ENCODE measurements around the gene TPCN1. TPM values are rescaled to one million over a fixed set of nuclear protein-coding genes. Genes with fewer than 3 reads are reported as not detected.

The TPCN1 gene
- total RNA-seq, 1 experiment from 2014 or later = 13.5 TPM

DNA sequence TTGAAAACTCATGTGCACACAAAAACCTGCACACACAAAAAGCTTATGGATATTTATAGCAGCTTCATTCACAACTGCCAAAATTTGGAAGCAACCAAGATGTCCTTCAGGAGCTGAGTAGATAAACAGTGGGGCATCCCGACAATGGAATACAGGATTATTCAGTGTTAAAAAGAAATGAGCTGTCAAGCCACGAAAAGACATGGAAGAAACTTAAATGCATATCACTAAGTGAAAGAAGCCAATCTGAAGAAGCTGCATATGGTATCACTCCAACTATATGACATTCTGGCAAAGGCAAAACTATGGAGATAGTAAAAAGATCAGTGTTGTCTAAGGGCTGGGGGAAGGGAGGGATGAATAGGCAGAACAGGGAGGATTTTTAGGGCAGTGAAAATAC lies 5.2 kb upstream of the TPCN1 start:
- H3K56ac ChIP-seq (ENCODE audit: insufficient read length, low read depth, low read length) = no peak overlapping the region
- H2AK5ac ChIP-seq (ENCODE audit: insufficient read length, low read length) = no peak overlapping the region
- Mint-ChIP-seq H3K27me3 (ENCODE audit: low read depth) (no peaks in the 10 kb centered on the region), H3K36me3 (ENCODE audit: insufficient read depth in 1 of 3, low read depth in 3 of 3) (no peaks in the 10 kb centered on the region; a peak in 1 of 7 replicates), H3K9me3 (no peaks in the 10 kb centered on the region), H3K4me1 (peaks cover 6 to 9% of the 10 kb centered on the region in 2 experiments; a peak in 3 of 4 replicates), H3K27ac (no peak overlapping the region), H3K4me3 (no peak overlapping the region)
- no peaks in the 10 kb centered on the region for H3K79me1 ChIP-seq (ENCODE audit: insufficient read depth, low read depth, low read length, poor library complexity, severe bottlenecking)
- TF ChIP-seq, protein P1, sequence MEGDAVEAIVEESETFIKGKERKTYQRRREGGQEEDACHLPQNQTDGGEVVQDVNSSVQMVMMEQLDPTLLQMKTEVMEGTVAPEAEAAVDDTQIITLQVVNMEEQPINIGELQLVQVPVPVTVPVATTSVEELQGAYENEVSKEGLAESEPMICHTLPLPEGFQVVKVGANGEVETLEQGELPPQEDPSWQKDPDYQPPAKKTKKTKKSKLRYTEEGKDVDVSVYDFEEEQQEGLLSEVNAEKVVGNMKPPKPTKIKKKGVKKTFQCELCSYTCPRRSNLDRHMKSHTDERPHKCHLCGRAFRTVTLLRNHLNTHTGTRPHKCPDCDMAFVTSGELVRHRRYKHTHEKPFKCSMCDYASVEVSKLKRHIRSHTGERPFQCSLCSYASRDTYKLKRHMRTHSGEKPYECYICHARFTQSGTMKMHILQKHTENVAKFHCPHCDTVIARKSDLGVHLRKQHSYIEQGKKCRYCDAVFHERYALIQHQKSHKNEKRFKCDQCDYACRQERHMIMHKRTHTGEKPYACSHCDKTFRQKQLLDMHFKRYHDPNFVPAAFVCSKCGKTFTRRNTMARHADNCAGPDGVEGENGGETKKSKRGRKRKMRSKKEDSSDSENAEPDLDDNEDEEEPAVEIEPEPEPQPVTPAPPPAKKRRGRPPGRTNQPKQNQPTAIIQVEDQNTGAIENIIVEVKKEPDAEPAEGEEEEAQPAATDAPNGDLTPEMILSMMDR (conservative IDR thresholded peaks at IDR 0.05) = no peak
- H2BK5ac ChIP-seq (ENCODE audit: insufficient read length, low read length) = no peak overlapping the region
- H3K23ac ChIP-seq (ENCODE audit: insufficient read length, low read depth, low read length) = no peak overlapping the region
- DNase-seq = no peak
- H3K9ac ChIP-seq (ENCODE audit: extremely low read depth, insufficient read length, low read length) = no peak overlapping the region
- H4K91ac ChIP-seq (ENCODE audit: insufficient read length, low read depth, low read length) = no peak overlapping the region
- H3K23me2 ChIP-seq (ENCODE audit: insufficient read length, low read depth, low read length, poor library complexity, severe bottlenecking) = no peaks in the 10 kb centered on the region
- no peak overlapping the region for H3K4me2 ChIP-seq (ENCODE audit: insufficient read depth, insufficient read length, low read length)
- no peak overlapping the region for H4K8ac ChIP-seq (replicated peaks; ENCODE audit: insufficient read length, low read depth, low read length)
- no CpG with 5 or more reads among the region's 2 CpGs for WGBS (ENCODE audit: extremely low coverage, insufficient read length, low lambda C conversion rate)
- H3K4ac ChIP-seq (ENCODE audit: low read depth, low read length) = no peak overlapping the region
- no peak overlapping the region for H2BK15ac ChIP-seq (ENCODE audit: low read depth, low read length)
- H3K14ac ChIP-seq (ENCODE audit: insufficient read depth, low read length) = no peak overlapping the region
- H3K79me2 ChIP-seq (ENCODE audit: insufficient read depth, low read length) = no peaks in the 10 kb centered on the region
- H3K18ac ChIP-seq (ENCODE audit: insufficient read length, low read depth, low read length) = no peak overlapping the region
- H2BK12ac ChIP-seq (ENCODE audit: insufficient read length, low read depth, low read length) = no peak overlapping the region
- H3K27ac ChIP-seq (ENCODE audit: insufficient read length, low read depth, low read length) = no peak overlapping the region
- no peaks in the 10 kb centered on the region for H3K27me3 ChIP-seq (ENCODE audit: insufficient read depth, low read length)
- no peak overlapping the region for H2BK20ac ChIP-seq (ENCODE audit: low read depth, low read length, poor library complexity, severe bottlenecking)
- no peaks in the 10 kb centered on the region for H3K9me3 ChIP-seq (ENCODE audit: control insufficient read depth, low read depth, low read length)
- no peak overlapping the region for H3T11ph ChIP-seq (ENCODE audit: low read length)
- H4K5ac ChIP-seq (ENCODE audit: insufficient read length, low read depth, low read length) = no peak overlapping the region
- no peak overlapping the region for H2BK120ac ChIP-seq (ENCODE audit: low read depth, low read length, poor library complexity, severe bottlenecking)
- no peak overlapping the region for H2AFZ ChIP-seq (ENCODE audit: low read length)
- no peaks in the 10 kb centered on the region; the same call in 1 of the 2 replicates for H3K4me1 ChIP-seq (ENCODE audit: insufficient read depth, low read length)
- H4K20me1 ChIP-seq (ENCODE audit: control insufficient read depth, insufficient read depth, insufficient read length) = no peaks in the 10 kb centered on the region

All from H9 (cell line).